Muscle layer of duodenum (tissue), 2 donors: ENCODE data around the gene METTL17.
A peak's percentile ranks its signal among the peaks of the same experiment; 100 is the strongest.

ENCODE experiments used
- H3K27ac ChIP-seq: one replicate; pipeline ENCODE4 v1.7.0; 2013; ENCODE audit warnings: mild to moderate bottlenecking, low read length
- H3K27me3 ChIP-seq: one replicate; pipeline ENCODE4 v1.7.0; 2013; ENCODE audit warnings: low read depth, mild to moderate bottlenecking, control low read depth, low read length
- H3K36me3 ChIP-seq, 2 donors: one replicate each; pipeline ENCODE4 v1.7.0; 2013; ENCODE audit warnings: low read length in 2 of 2, control low read depth in 1 of 2, mild to moderate bottlenecking in 1 of 2; ENCODE audit not compliant: insufficient read depth in 2 of 2, control insufficient read depth in 1 of 2
- H3K4me1 ChIP-seq, 2 donors: one replicate each; pipeline ENCODE4 v1.7.0; 2013; ENCODE audit warnings: low read length in 2 of 2, mild to moderate bottlenecking in 2 of 2, control low read depth in 1 of 2, moderate library complexity in 1 of 2; ENCODE audit not compliant: insufficient read depth in 2 of 2, control insufficient read depth in 1 of 2
- H3K4me3 ChIP-seq, 2 donors: one replicate each; pipeline ENCODE4 v1.7.0; 2013; ENCODE audit warnings: low read length in 2 of 2, low read depth in 1 of 2, mild to moderate bottlenecking in 1 of 2
- H3K9me3 ChIP-seq, 2 donors: one replicate each; pipeline ENCODE4 v1.7.0; 2013; ENCODE audit warnings: low read length in 2 of 2, control low read depth in 1 of 2, mild to moderate bottlenecking in 1 of 2; ENCODE audit not compliant: control insufficient read depth in 1 of 2
- donor health status: healthy.

METTL17 gene

GRCh38 chr14:21017528-21018245, 27.9 kb downstream of the METTL17 start:
- peaks cover 0 to 21% of the 10 kb centered on the region in 2 donors for H3K4me1 ChIP-seq
- H3K36me3 ChIP-seq = peaks cover 33 to 39% of the 10 kb centered on the region in 2 donors
- H3K4me3 ChIP-seq = no peak overlapping the region
- no peak overlapping the region for H3K27ac ChIP-seq
- no peaks in the 10 kb centered on the region for H3K27me3 ChIP-seq
- no peaks in the 10 kb centered on the region for H3K9me3 ChIP-seq

GRCh38 chr14:21018286-21018685, 28.5 kb downstream of the METTL17 start:
- Histone ChIP-seq H3K4me3 (no peak overlapping the region), H3K27me3 (no peaks in the 10 kb centered on the region), H3K36me3 (peaks cover 33 to 39% of the 10 kb centered on the region in 2 donors), H3K27ac (no peak overlapping the region), H3K4me1 (peaks cover 4 to 23% of the 10 kb centered on the region in 2 donors), H3K9me3 (no peaks in the 10 kb centered on the region)

DNA sequence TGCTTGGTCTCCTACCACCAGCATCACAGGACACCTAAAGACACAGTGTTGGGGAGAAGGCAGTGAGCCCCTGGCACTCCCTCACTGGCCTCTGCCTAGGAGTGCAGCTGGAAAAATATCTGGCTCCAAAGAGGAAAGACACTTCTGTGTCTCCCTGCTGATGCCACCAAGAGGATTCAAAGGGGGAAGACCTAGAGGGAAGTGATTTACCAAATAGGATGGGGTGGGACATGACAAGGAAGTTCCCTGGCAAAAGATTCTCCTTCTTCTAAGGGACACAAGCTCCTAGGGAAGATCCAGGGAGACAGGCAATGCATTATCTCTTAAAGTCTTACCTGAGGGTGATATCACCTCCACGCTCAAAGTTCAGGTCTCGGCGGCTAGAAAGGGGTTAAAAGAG, 29.0 kb downstream of the METTL17 start:
- H3K36me3 ChIP-seq = peaks cover 33 to 39% of the 10 kb centered on the region in 2 donors

DNA sequence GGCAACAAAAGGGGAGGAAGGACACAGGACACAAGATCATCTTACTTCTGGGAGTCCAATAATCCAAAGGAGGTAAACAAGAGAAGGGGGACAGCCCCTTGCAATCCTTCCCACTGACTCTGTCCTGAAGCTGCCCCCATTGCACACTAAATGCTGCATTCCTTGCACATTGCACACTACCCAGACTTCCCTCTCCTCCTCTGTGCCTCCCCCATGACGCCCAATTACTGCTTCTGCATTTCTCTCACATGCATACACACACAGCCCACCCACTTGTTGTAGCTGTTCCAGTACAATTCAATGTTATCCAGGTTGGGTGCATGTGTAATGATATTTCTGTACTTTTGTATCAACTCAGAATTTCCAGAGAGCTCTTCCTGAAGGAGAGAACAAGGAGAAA, 29.6 kb downstream of the METTL17 start:
- no peak overlapping the region for H3K4me3 ChIP-seq
- no peak overlapping the region for H3K27ac ChIP-seq
- no peaks in the 10 kb centered on the region for H3K27me3 ChIP-seq
- peaks cover 33 to 39% of the 10 kb centered on the region in 2 donors for H3K36me3 ChIP-seq
- H3K9me3 ChIP-seq = no peaks in the 10 kb centered on the region
- H3K4me1 ChIP-seq = peaks cover 4 to 34% of the 10 kb centered on the region in 2 donors

More for the DNA sequence above, 29.0 kb downstream of the METTL17 start:
- Histone ChIP-seq H3K27me3 (no peaks in the 10 kb centered on the region), H3K27ac (no peak overlapping the region), H3K9me3 (no peaks in the 10 kb centered on the region), H3K4me1 (peaks cover 4 to 28% of the 10 kb centered on the region in 2 donors), H3K4me3 (no peak overlapping the region)

- Histone ChIP-seq H3K4me1 (peaks cover 4 to 33% of the 10 kb centered on the region in 2 donors), H3K27me3 (no peaks in the 10 kb centered on the region), H3K4me3 (no peak overlapping the region), H3K36me3 (peaks cover 33 to 39% of the 10 kb centered on the region in 2 donors), H3K9me3 (no peaks in the 10 kb centered on the region), H3K27ac (no peak overlapping the region)
Observed at GRCh38 chr14:21020977-21021545, 31.3 kb downstream of the METTL17 start.

GRCh38 chr14:21022686-21023085, 32.9 kb downstream of the METTL17 start:
- H3K36me3 ChIP-seq = peaks cover 25 to 32% of the 10 kb centered on the region in 2 donors
- peaks cover 4 to 41% of the 10 kb centered on the region in 2 donors for H3K4me1 ChIP-seq
- peak overlapping the region; percentile 76 to 79 for H3K4me3 ChIP-seq
- H3K27ac ChIP-seq = no peak overlapping the region
- no peaks in the 10 kb centered on the region for H3K27me3 ChIP-seq
- H3K9me3 ChIP-seq = no peaks in the 10 kb centered on the region

DNA sequence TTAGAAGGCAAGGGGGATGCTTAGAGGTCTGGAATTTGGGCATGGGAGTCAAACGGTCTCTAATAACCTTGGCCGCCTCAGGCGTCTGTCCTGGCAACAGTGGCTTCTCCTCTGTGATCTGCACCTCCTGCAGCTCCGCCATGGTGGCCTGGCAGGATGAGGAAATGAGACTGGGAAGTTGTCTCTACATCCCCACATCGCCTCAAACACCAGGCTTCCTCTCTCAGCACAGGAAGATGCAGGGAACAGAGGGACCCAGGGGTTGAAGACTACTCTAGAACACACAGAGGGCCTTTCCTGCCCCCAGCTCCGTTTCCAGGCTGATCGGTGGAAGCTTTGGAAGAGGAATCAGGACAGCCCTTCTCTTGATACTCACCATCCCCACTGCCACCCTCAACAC, 33.4 kb downstream of the METTL17 start:
- peaks cover 4 to 37% of the 10 kb centered on the region in 2 donors for H3K4me1 ChIP-seq
- H3K9me3 ChIP-seq = no peaks in the 10 kb centered on the region
- H3K36me3 ChIP-seq = peaks cover 20 to 30% of the 10 kb centered on the region in 2 donors
- peak overlapping the region; percentile 30 for H3K27ac ChIP-seq
- H3K27me3 ChIP-seq = no peaks in the 10 kb centered on the region
- H3K4me3 ChIP-seq = peak overlapping the region; percentile 76 to 79

DNA sequence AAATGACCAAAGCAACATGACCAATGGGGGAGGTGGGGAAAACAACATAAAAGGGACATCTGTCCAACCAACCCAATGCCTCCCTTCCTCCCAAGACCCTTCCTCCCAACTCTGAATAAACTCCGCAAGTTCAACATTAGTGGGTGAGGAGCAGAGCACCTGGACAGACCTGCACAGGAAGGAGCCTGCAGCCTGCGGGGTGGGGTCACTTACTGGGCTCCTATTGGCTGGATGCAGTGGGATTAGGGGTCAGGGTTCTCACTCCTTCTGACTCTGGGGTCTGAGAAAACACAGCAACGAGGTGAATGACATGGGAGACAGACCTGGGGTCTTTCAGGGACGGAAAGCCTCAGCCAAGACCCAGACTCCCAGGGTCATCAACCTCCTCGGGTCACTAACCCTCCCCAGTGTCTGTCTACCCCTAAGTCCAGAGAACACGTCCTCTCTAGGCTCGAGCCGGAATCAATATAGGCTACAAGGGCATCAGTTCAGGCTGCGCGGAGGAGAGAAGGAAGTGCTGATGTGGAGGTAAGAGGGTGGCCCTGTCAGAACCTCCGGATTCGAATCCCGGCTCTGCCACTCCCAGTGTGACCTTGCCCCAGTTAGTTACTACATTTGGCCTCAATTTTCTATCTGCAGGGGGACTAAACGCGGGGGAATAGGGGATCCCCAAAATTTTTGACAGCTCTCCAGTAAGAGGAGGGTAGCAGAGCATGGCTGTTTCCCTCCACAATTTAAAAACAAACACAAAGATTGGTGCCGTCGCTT, 34.2 kb downstream of the METTL17 start:
- H3K36me3 ChIP-seq = peaks cover 11 to 22% of the 10 kb centered on the region in 2 donors
- H3K4me3 ChIP-seq = peak overlapping the region; percentile 76 to 79
- H3K27me3 ChIP-seq = no peaks in the 10 kb centered on the region
- peak overlapping the region; percentile 67 for H3K27ac ChIP-seq
- no peaks in the 10 kb centered on the region for H3K9me3 ChIP-seq
- H3K4me1 ChIP-seq = peaks cover 4 to 36% of the 10 kb centered on the region in 2 donors

GRCh38 chr14:21024585-21025370, 35.0 kb downstream of the METTL17 start, which contains the start of gene NDRG2:
Gene NDRG2 (minus strand): TSS chr14:21025061. CDS start chr14:21023315, 1,746 bp downstream.
- H3K4me1 ChIP-seq = peaks cover 4 to 36% of the 10 kb centered on the region in 2 donors
- no peaks in the 10 kb centered on the region for H3K9me3 ChIP-seq
- no peaks in the 10 kb centered on the region for H3K27me3 ChIP-seq
- H3K4me3 ChIP-seq = peak within 1 kb of the TSS; percentile 76 to 79
- H3K36me3 ChIP-seq = peaks cover 4 to 14% of the 10 kb centered on the region in 2 donors
- H3K27ac ChIP-seq = peak within 1 kb of the TSS; percentile 67

DNA sequence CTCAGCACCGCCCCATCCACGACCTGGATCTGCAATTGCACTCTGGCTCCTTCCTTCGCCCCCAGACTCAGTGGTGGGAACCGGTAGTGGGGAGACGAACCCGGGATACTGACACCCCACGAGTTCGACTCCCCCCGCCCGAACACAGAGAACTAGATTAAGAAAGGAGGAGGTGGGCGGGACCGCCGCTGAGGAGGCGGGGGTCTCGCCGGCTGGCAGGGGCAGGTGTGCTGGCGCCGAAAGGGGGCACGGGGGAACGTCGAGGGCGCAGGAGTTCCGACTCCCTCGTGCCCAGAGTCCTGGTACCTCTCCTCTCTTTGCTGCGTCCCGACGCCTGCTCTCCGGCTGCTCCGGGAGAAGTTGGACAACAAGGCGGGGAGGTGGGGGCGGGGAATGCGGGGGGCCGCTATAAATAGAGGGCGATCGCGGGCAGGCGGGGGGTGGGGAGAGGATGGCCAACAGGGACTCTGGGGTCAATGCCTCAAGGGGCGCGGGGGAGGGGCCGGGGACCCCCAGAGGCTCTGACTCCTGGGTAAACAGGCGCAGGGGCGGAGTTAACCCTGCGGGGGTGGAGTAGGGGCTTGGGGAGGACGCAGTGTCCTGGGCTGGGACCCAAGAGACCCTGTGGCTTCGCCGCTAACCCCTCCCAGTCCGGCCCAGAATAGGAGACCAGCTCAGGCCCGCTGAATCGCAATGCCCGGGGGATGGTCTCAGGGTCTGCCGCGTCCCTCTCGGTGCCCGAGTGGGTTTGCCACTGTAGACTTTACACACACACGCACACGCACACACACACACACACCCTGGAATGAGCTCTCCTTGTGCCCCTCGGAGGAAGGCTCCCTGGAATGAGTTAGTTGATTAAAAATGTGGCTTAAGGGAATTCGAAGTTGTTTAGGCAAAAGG, 35.8 kb downstream of the METTL17 start:
- Histone ChIP-seq H3K27ac (peak overlapping the region; percentile 39), H3K4me1 (peaks cover 4 to 36% of the 10 kb centered on the region in 2 donors), H3K27me3 (no peaks in the 10 kb centered on the region), H3K9me3 (no peaks in the 10 kb centered on the region), H3K4me3 (peak overlapping the region; percentile 70 to 76), H3K36me3 (peaks cover 0 to 9% of the 10 kb centered on the region in 2 donors)
